NCI-H524 treated with DMSO at 0.1 percent for 48 hours (cell line): Measurements from ENCODE around the gene PPP2R3B.

ENCODE experiments used
- DNase-seq: peaks from one replicate; lab custom pipeline; 2025; lab: John Stamatoyannopoulos, UW

PPP2R3B gene

DNA sequence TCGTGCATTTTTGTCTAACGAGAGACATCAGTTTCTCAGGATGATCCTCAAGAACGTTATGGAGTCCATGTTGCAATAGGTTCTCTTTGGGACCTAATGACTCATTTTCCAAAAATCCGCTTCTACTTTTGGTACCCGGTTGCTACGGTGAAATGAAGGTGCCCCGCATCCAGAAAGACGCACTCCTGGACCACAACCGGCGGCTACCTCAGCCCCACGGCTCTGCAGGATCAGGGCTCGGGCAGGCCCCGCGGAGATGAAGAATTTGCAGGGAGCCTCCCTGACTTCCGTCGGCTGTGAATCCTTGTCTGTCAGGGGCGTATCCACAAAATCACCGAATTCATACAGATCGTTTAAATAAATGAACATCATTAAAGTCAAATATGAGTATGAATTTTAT lies 83.7 kb downstream of the PPP2R3B start:
- no peak for DNase-seq

DNA sequence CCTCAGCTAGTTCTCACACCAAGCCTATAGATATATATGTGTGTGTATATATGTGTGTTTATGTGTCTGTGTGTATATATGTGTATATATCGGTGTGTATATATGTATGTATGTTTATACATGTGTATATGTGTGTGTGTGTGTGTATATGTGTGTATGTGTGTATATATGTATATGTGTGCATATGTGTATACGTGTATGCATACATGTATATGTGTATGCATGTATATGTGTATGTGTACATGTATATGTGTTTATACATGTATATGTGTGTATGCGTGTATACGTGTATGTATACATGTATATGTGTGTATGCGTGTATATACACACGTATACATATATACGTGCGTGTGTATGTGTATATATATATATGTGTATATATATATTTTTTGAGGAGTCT lies 86.4 kb downstream of the PPP2R3B start:
- no peak for DNase-seq

DNA sequence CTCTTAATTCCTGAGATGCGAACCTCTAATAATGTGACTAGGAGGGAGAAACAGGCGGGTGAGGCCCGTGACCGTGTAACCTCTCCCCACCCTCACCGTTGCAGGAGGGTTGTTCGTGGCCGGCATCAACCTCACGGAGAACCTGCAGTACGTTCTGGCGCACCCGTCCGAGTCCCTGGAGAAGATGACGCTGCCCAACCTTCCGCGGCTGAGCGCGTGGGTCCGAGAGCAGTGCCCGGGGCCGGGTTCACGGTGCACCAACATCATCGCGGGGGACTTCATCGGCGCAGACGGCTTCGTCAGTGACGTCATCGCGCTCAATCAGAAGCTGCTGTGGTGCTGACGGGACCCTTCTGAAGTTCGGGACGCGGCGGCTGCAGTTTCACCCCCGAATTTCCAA lies 87.7 kb downstream of the PPP2R3B start:
- DNase-seq: no peak

DNA sequence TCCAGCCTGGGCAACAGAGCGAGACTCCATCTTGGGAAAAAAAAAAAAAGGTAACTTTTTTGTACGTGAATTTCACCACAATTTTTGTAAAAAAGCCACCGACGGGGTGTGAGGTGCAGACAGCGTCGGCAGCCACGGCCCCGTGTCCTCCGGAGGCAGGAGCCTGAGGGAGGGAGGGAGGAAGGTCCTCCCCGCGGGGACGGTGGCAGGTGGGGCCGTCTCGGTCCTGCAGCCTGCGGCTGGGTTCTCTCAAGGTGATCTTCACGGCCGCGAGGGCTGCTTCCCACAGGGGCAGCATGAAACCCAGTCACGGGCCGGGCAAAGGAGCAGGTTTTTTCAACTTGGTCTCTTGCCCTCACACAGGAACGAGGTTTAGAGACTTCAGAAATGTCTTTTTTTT lies 91.6 kb downstream of the PPP2R3B start:
- DNase-seq: no peak

- no peak for DNase-seq
These were observed 93.5 kb downstream of the PPP2R3B start for GRCh38 chrX:292900-293897.

- DNase-seq: no peak
These were observed 95.3 kb downstream of the PPP2R3B start for GRCh38 chrX:291411-291901.

- no peak for DNase-seq
These were observed 96.1 kb downstream of the PPP2R3B start for GRCh38 chrX:290476-291166.

DNA sequence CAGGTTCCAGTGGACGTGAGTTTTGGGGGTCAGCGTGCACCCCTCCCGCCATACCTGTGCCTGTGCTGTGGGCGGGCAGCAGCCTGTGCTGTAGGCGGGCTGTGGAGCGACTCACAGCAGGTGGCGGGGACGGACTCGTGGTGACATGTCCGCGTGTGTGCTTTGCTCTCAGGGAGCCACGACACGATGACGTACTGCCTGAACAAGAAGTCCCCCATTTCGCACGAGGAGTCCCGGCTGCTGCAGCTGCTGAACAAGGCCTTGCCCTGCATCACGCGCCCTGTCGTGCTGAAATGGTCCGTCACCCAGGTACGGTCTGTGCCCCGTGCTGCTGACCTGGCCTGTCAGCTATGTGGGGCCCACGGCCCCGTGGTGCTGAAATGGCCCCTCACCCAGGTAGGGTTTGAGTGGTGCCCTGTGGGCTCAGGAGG lies 98.1 kb downstream of the PPP2R3B start:
- DNase-seq: no peak

DNA sequence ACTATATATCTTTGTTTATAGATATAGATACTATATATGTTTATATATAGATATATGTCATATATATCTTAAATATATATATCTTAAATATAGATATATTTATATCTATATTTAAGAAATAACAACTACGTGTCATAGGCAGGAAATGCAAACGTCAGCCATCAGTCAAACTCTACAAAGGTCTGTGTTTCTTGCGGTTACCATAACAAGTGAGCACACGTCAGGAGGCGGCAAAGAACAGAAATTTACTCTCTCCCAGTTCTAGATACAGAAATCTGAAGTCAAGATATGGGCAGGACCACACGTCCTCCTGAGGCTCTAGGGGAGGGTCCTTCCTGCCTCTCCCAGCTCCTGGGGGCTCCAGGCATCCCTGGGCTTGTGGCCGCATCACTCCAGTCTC lies 99.0 kb downstream of the PPP2R3B start:
- DNase-seq: no peak

GRCh38 chrX:285076-285677 lies 101.5 kb downstream of the PPP2R3B start:
- DNase-seq: no peak
